SK-N-SH treated with all-trans-retinoic acid at 6 μM for 48 hours (cell line): ENCODE measurements around the gene IGFL3.
A peak's percentile ranks its signal among the peaks of the same experiment; 100 is the strongest.

Experiments used
- ATAC-seq: fragments of 200-7000 bp; cut with Tn5 transposase; 3 replicates; pipeline ENCODE4 v1.9.1; 2020; ENCODE audit warnings: mild to moderate bottlenecking, moderate library complexity
- ARNTL ChIP-seq: fragments of 450-650 bp; formaldehyde crosslinking; IDR thresholded peaks from 2 replicates; pipeline ENCODE4 v1.5.0; 2020; ENCODE audit warnings: low read depth, mild to moderate bottlenecking, moderate library complexity, borderline replicate concordance
- BACH2 ChIP-seq: fragments of 250-450 bp; sonication (Bioruptor Pico); IDR thresholded peaks from 2 replicates; pipeline ENCODE4 v1.9.0; 2021; ENCODE audit warnings: mild to moderate bottlenecking, borderline replicate concordance
- CSDC2 ChIP-seq: fragments of 250-450 bp; sonication (Bioruptor Pico); IDR thresholded peaks from 2 replicates; pipeline ENCODE4 v1.5.0; 2020; ENCODE audit warnings: mild to moderate bottlenecking, moderate library complexity
- ESRRG ChIP-seq: fragments of 250-450 bp; sonication (Bioruptor Pico); IDR thresholded peaks from 2 replicates; pipeline ENCODE4 v1.6.1; 2021; ENCODE audit warnings: mild to moderate bottlenecking
- GLIS3 ChIP-seq: fragments of 250-450 bp; sonication (Bioruptor Pico); IDR thresholded peaks from 2 replicates; pipeline ENCODE4 v1.5.0; 2020; ENCODE audit warnings: mild to moderate bottlenecking, moderate library complexity
- ISL1 ChIP-seq: fragments of 250-450 bp; sonication (Bioruptor Pico); IDR thresholded peaks from 2 replicates; pipeline ENCODE4 v2.1.2; 2022; ENCODE audit warnings: mild to moderate bottlenecking, moderate library complexity
- PPARA ChIP-seq: fragments of 250-450 bp; sonication (Bioruptor Pico); IDR thresholded peaks from 2 replicates; pipeline ENCODE4 v1.5.0; 2020; ENCODE audit warnings: mild to moderate bottlenecking, borderline replicate concordance
- RARB ChIP-seq: fragments of 250-450 bp; sonication (Bioruptor Pico); IDR thresholded peaks from 2 replicates; pipeline ENCODE4 v1.8.0; 2021; ENCODE audit warnings: mild to moderate bottlenecking, moderate library complexity
- TOX ChIP-seq: fragments of 250-450 bp; sonication (Bioruptor Pico); IDR thresholded peaks from 2 replicates; pipeline ENCODE4 v1.8.0; 2021; ENCODE audit warnings: mild to moderate bottlenecking, moderate library complexity, borderline replicate concordance
- ZC3H10 ChIP-seq: fragments of 250-450 bp; sonication (Bioruptor Pico); IDR thresholded peaks from 2 replicates; pipeline ENCODE4 v1.5.1; 2021; ENCODE audit warnings: mild to moderate bottlenecking, moderate library complexity
- ZFP3 ChIP-seq: fragments of 250-450 bp; sonication (Bioruptor Pico); IDR thresholded peaks from 2 replicates; pipeline ENCODE4 v1.5.0; 2020; ENCODE audit warnings: mild to moderate bottlenecking, moderate library complexity
- ZFP30 ChIP-seq: fragments of 450-650 bp; formaldehyde crosslinking; IDR thresholded peaks from 2 replicates; pipeline ENCODE4 v1.5.0; 2022; ENCODE audit warnings: mild to moderate bottlenecking, moderate library complexity
- ZNF565 ChIP-seq: fragments of 450-650 bp; formaldehyde crosslinking; conservative IDR thresholded peaks from 2 replicates; pipeline ENCODE4 v1.5.0; 2020; ENCODE audit warnings: low read depth, mild to moderate bottlenecking, moderate library complexity
- ZNF70 ChIP-seq: fragments of 450-650 bp; formaldehyde crosslinking; IDR thresholded peaks from 2 replicates; pipeline ENCODE4 v1.5.0; 2020; ENCODE audit warnings: mild to moderate bottlenecking, moderate library complexity
- ZNF8 ChIP-seq: fragments of 450-650 bp; formaldehyde crosslinking; IDR thresholded peaks from 2 replicates; pipeline ENCODE4 v1.5.0; 2020; ENCODE audit warnings: mild to moderate bottlenecking, moderate library complexity
- TF ChIP-seq, protein P1 (sequence below): fragments of 250-450 bp; sonication (Bioruptor Pico); IDR thresholded peaks from 2 replicates; pipeline ENCODE4 v1.8.0; 2020; ENCODE audit warnings: mild to moderate bottlenecking, moderate library complexity, borderline replicate concordance
- TF ChIP-seq, protein P2 (sequence below): fragments of 250-450 bp; sonication (Bioruptor Pico); IDR thresholded peaks from 2 replicates; pipeline ENCODE4 v1.8.0; 2021; ENCODE audit warnings: low read depth, mild to moderate bottlenecking, moderate library complexity, borderline replicate concordance
- TF ChIP-seq, protein P3 (sequence below): fragments of 250-450 bp; sonication (Bioruptor Pico); IDR thresholded peaks from 2 replicates; pipeline ENCODE4 v1.5.1; 2020; ENCODE audit warnings: low read depth, mild to moderate bottlenecking, moderate library complexity
- TF ChIP-seq, protein P4 (sequence below): fragments of 250-450 bp; sonication (Bioruptor Pico); IDR thresholded peaks from 2 replicates; pipeline ENCODE4 v1.5.0; 2020; ENCODE audit warnings: mild to moderate bottlenecking, moderate library complexity

IGFL3 gene

DNA sequence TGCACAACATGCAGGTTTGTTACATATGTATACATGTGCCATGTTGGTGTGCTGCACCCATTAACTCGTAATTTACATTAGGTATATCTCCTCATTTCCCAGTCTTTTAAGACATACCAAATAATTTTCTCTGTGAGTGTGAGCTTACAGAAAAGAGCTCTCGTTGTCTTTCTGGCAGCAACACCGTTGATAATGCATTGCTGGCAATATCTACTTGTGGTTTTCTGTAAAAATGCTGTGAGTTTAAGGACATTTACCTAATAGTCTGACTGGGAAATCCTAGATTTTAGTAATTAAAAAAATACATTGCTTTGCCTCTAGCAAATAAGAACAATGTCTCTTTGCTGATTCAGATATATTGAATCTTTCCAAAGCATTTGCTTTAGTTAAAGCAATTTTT lies 8.4 kb downstream of the IGFL3 start:
- ATAC-seq = no peak
- TF ChIP-seq ESRRG (CRISPR knock-in tag) (no peak), TOX (CRISPR knock-in tag) (no peak), PPARA (CRISPR knock-in tag) (no peak), ZFP30 (CRISPR knock-in tag) (no peak)
- TF ChIP-seq, all 23 proteins: peak for 0

DNA sequence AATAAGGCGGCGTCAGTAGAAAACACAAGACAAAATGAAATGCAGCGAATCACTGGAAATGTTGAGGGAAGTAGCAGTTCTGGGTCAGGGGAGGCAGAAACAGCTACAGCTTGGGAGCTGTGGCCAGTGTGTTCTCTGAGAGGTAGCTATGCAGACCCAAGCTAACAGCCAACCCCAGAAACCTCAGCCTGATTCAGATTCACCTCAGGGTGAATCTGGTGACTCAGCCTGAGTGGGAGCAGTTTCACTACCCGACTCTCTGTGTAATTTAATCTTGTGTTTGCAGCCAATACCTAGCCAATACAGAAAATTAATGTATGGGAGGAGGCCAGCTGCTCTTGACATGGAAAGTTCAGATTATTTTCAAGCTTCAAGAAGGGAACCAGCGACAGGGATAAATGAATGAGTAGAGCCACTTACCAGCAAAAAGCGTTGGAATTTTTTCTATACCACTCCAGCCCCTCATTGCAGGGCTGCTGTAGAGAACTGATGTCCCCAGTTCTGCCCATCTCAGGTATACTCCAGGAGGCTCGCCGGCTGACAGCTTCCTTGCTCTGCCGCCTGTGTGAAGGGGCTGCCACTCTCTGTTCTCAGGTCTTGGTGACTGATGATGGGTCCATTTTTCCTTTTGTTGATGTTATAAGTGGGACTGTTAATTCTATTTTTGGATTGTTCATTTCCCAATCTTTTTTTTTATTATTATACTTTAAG lies 8.9 kb downstream of the IGFL3 start:
- TF ChIP-seq ZNF8 (CRISPR knock-in tag) (no peak), TOX (CRISPR knock-in tag) (no peak), ZNF565 (no peak), RARB (CRISPR knock-in tag) (no peak), ZC3H10 (CRISPR knock-in tag) (no peak), ZNF70 (CRISPR knock-in tag) (no peak), GLIS3 (CRISPR knock-in tag) (no peak), ISL1 (CRISPR knock-in tag) (no peak)
- TF ChIP-seq, protein P1, sequence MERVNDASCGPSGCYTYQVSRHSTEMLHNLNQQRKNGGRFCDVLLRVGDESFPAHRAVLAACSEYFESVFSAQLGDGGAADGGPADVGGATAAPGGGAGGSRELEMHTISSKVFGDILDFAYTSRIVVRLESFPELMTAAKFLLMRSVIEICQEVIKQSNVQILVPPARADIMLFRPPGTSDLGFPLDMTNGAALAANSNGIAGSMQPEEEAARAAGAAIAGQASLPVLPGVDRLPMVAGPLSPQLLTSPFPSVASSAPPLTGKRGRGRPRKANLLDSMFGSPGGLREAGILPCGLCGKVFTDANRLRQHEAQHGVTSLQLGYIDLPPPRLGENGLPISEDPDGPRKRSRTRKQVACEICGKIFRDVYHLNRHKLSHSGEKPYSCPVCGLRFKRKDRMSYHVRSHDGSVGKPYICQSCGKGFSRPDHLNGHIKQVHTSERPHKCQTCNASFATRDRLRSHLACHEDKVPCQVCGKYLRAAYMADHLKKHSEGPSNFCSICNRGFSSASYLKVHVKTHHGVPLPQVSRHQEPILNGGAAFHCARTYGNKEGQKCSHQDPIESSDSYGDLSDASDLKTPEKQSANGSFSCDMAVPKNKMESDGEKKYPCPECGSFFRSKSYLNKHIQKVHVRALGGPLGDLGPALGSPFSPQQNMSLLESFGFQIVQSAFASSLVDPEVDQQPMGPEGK (CRISPR knock-in tag) = no peak
- TF ChIP-seq, all 23 proteins: peak for 0
- ATAC-seq = peak; percentile 94

DNA sequence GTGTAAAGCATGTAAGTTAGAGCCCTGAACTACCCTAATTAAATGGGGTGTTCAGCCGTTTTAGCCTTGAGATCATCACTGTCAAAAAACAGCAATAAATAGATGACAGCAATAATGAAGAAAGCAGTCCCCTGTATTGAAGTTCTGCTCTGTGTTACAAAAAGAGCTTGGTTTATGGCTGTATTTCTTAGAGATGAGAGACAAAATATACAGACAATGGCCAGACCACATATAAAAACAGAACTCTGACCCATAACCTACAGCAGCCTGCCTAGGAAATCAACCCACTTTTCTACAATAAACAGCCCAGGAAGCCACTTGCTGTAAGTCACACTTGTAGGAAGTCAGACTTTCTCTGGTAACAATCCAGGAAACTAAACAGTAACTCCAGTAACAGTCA lies 10.8 kb downstream of the IGFL3 start:
- TF ChIP-seq CSDC2 (CRISPR knock-in tag) (no peak), GLIS3 (CRISPR knock-in tag) (no peak), ISL1 (CRISPR knock-in tag) (no peak)
- TF ChIP-seq, protein P2, sequence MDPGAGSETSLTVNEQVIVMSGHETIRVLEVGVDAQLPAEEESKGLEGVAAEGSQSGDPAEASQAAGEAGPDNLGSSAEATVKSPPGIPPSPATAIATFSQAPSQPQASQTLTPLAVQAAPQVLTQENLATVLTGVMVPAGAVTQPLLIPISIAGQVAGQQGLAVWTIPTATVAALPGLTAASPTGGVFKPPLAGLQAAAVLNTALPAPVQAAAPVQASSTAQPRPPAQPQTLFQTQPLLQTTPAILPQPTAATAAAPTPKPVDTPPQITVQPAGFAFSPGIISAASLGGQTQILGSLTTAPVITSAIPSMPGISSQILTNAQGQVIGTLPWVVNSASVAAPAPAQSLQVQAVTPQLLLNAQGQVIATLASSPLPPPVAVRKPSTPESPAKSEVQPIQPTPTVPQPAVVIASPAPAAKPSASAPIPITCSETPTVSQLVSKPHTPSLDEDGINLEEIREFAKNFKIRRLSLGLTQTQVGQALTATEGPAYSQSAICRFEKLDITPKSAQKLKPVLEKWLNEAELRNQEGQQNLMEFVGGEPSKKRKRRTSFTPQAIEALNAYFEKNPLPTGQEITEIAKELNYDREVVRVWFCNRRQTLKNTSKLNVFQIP (CRISPR knock-in tag) = no peak
- no peak for ATAC-seq

DNA sequence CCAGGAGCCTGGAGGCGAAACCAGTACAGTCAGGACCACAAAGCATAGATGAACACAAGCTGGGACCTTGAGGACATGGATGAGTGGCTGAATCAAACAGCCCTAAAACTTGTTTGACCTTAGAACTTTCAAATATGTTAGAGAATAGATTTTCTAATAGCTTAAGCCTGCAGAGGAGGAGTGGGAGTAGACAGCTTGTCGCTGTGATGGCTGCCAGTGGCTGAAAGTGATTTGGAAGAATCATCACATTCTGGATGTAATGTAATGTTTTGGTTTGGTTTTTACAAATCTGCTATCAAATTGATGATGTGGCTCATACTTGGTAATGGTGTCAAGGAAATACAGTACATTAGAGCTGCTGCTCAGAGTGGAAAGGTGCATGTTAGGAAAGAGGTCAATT lies 12.0 kb downstream of the IGFL3 start:
- TF ChIP-seq, protein P1 (CRISPR knock-in tag) = no peak

DNA sequence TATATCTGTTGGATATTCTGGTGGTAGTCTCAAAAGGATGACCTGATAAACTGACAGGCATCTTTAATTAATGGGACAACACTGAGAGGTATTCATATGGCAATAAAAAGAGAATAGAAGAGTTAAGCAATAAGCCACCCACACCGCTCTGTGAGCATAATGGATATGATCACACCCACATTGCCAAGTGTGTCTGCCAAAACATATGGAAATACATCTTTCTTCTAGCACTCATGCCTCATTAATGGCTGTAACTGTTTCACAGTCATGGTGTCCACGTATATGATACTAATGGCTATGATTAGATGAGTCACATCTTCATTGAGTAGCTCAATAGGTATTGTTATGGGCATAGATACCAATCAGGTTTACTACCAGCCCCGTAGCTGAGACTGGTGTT lies 13.1 kb downstream of the IGFL3 start:
- no peak for ATAC-seq
- no peak for TF ChIP-seq ZFP3 (CRISPR knock-in tag)
- TF ChIP-seq, protein P3, sequence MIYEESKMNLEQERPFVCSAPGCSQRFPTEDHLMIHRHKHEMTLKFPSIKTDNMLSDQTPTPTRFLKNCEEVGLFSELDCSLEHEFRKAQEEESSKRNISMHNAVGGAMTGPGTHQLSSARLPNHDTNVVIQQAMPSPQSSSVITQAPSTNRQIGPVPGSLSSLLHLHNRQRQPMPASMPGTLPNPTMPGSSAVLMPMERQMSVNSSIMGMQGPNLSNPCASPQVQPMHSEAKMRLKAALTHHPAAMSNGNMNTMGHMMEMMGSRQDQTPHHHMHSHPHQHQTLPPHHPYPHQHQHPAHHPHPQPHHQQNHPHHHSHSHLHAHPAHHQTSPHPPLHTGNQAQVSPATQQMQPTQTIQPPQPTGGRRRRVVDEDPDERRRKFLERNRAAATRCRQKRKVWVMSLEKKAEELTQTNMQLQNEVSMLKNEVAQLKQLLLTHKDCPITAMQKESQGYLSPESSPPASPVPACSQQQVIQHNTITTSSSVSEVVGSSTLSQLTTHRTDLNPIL (CRISPR knock-in tag) = no peak
- no peak for TF ChIP-seq ZNF8 (CRISPR knock-in tag)
- TF ChIP-seq PPARA (CRISPR knock-in tag) = no peak
- TF ChIP-seq, protein P1 (CRISPR knock-in tag) = no peak
- TF ChIP-seq, protein P4, sequence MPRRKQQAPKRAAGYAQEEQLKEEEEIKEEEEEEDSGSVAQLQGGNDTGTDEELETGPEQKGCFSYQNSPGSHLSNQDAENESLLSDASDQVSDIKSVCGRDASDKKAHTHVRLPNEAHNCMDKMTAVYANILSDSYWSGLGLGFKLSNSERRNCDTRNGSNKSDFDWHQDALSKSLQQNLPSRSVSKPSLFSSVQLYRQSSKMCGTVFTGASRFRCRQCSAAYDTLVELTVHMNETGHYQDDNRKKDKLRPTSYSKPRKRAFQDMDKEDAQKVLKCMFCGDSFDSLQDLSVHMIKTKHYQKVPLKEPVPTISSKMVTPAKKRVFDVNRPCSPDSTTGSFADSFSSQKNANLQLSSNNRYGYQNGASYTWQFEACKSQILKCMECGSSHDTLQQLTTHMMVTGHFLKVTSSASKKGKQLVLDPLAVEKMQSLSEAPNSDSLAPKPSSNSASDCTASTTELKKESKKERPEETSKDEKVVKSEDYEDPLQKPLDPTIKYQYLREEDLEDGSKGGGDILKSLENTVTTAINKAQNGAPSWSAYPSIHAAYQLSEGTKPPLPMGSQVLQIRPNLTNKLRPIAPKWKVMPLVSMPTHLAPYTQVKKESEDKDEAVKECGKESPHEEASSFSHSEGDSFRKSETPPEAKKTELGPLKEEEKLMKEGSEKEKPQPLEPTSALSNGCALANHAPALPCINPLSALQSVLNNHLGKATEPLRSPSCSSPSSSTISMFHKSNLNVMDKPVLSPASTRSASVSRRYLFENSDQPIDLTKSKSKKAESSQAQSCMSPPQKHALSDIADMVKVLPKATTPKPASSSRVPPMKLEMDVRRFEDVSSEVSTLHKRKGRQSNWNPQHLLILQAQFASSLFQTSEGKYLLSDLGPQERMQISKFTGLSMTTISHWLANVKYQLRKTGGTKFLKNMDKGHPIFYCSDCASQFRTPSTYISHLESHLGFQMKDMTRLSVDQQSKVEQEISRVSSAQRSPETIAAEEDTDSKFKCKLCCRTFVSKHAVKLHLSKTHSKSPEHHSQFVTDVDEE (CRISPR knock-in tag) = no peak
- TF ChIP-seq ZNF70 (CRISPR knock-in tag) = no peak
- no peak for TF ChIP-seq ZFP30 (CRISPR knock-in tag)
- TF ChIP-seq GLIS3 (CRISPR knock-in tag) = no peak
- no peak for TF ChIP-seq ARNTL
- TF ChIP-seq, protein P2 (CRISPR knock-in tag) = no peak
- TF ChIP-seq BACH2 = no peak

More for the DNA sequence above, 12.0 kb downstream of the IGFL3 start:
- ATAC-seq = no peak
